Chondrocyte (in vitro differentiated cells): Measurements from ENCODE around the gene DDR2. TPM values are rescaled to one million over a fixed set of nuclear protein-coding genes. Genes with fewer than 3 reads are reported as not detected.
"Not testable (repeated sequence)": the region's sequence is repeated elsewhere in the genome, so short reads cannot be mapped to it uniquely, and the experiment has no call there.

ENCODE experiments used
- DNase-seq: peaks from one replicate; pipeline ENCODE4 v3.0.0; 2021; ENCODE audit warnings: mixed read lengths, low spot score
- H3K27ac Mint-ChIP-seq: one replicate; pipeline ENCODE4 v1.8.0; 2021; ENCODE audit warnings: mild to moderate bottlenecking, moderate library complexity, mixed read lengths; ENCODE audit not compliant: unreplicated experiment
- H3K27me3 Mint-ChIP-seq: 2 replicates; pipeline ENCODE4 v1.8.0; 2021; ENCODE audit warnings: low read depth, mixed read lengths
- H3K36me3 Mint-ChIP-seq: 2 replicates; pipeline ENCODE4 v1.8.0; 2021; ENCODE audit warnings: low read depth, mixed read lengths
- H3K4me1 Mint-ChIP-seq: 2 replicates; pipeline ENCODE4 v1.8.0; 2021; ENCODE audit warnings: low read depth, mild to moderate bottlenecking, mixed read lengths
- H3K4me3 Mint-ChIP-seq: one replicate; pipeline ENCODE4 v1.8.0; 2021; ENCODE audit warnings: mild to moderate bottlenecking, moderate library complexity, mixed read lengths; ENCODE audit not compliant: unreplicated experiment
- H3K9me3 Mint-ChIP-seq: 2 replicates; pipeline ENCODE4 v1.8.0; 2021; ENCODE audit warnings: low read depth, mixed read lengths
- long read RNA-seq: library from polyadenylated mRNA; stranded (forward); transcript quantifications from one replicate; pipeline ENCODE4 v2.0.0, GENCODE V29; 2021
- total RNA-seq: library from RNA; stranded (reverse); gene quantifications from 3 replicates; pipeline ENCODE4 v1.2.1, GENCODE V29; 2021
- TF ChIP-seq, protein P1 (sequence below): fragments of 200-600 bp; sonication (generic); IDR thresholded peaks from 2 replicates; pipeline ENCODE4 v1.5.0; 2021; ENCODE audit warnings: antibody characterized with exemption, mild to moderate bottlenecking, moderate library complexity

DDR2 gene
- total RNA-seq, result 103 to 182 TPM (median 172 TPM) in 3 replicates
- long read RNA-seq, full-length matches to known transcripts, result 15 of 60 reads
- long read RNA-seq, partial matches to known transcripts, result 9 of 60 reads
- long read RNA-seq, other reads (novel, unspliced or antisense), result 36 of 60 reads

DNA sequence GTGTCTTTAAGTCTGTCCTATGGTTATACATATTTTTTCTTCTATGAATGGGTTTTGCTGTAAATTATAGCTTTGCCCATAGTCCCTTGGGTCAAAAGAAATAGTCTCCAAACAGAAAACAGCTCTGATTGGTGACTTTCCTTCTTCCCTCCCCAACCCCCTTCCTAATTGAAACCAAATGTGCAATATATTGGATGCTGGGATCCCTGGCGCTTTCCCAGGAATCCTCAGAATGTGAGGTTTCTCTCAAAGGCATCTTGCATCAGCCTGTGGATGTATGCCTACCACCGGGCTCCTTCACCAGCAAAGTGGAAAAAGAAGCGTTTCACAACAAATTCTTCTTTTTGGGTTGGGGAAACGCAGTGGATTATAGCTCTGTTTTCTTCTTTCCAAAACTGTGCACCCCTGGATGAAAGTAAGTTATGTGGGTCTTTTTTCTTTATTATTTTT, at the start of gene DDR2:
DDR2 (plus strand) TSS at position 248 of the 450 bp plus-strand sequence. CDS start 86,600 bp downstream, outside the sequence.
- peak within 1 kb of the TSS; percentile 98 for H3K27ac Mint-ChIP-seq
- H3K27me3 Mint-ChIP-seq, result no peaks in the 10 kb centered on the region
- DNase-seq, result no peak
- no peaks in the 10 kb centered on the region for H3K9me3 Mint-ChIP-seq
- TF ChIP-seq, protein P1, sequence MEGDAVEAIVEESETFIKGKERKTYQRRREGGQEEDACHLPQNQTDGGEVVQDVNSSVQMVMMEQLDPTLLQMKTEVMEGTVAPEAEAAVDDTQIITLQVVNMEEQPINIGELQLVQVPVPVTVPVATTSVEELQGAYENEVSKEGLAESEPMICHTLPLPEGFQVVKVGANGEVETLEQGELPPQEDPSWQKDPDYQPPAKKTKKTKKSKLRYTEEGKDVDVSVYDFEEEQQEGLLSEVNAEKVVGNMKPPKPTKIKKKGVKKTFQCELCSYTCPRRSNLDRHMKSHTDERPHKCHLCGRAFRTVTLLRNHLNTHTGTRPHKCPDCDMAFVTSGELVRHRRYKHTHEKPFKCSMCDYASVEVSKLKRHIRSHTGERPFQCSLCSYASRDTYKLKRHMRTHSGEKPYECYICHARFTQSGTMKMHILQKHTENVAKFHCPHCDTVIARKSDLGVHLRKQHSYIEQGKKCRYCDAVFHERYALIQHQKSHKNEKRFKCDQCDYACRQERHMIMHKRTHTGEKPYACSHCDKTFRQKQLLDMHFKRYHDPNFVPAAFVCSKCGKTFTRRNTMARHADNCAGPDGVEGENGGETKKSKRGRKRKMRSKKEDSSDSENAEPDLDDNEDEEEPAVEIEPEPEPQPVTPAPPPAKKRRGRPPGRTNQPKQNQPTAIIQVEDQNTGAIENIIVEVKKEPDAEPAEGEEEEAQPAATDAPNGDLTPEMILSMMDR, result no peak
- H3K36me3 Mint-ChIP-seq, result no peaks in the 10 kb centered on the region
- peak within 1 kb of the TSS; percentile 86 for H3K4me3 Mint-ChIP-seq
- peaks cover 75% of the 10 kb centered on the region for H3K4me1 Mint-ChIP-seq

- not testable (repeated sequence) for H3K9me3 Mint-ChIP-seq, H3K27me3 Mint-ChIP-seq, H3K4me1 Mint-ChIP-seq, DNase-seq, H3K4me3 Mint-ChIP-seq, H3K27ac Mint-ChIP-seq
- peaks cover 20% of the 10 kb centered on the region for H3K36me3 Mint-ChIP-seq
Measured at GRCh38 chr1:162582901-162583300, 49.4 kb upstream of the DDR2 start.

DNA sequence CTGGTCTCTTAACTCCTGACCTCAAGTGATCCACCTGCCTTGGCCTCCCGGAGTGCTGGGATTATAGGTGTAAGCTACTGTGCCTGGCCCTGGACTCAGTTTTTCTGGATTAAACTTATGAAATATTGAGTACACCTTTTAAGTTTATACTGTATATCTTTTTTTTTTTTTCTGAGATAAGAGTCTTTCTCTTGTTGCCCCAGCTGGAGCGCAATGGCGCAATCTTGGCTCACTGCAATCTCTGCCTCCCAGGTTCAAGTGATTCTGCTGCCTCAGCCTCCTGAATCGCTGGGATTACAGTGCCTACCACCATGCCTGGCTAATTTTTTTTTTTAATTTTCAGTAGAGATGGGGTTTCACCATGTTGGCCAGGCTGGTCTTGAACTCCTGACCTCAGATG, 47.2 kb upstream of the DDR2 start:
- H3K4me1 Mint-ChIP-seq, H3K4me3 Mint-ChIP-seq, DNase-seq, H3K9me3 Mint-ChIP-seq, H3K27ac Mint-ChIP-seq, H3K27me3 Mint-ChIP-seq: not testable (repeated sequence)
- peaks cover 20% of the 10 kb centered on the region for H3K36me3 Mint-ChIP-seq

DNA sequence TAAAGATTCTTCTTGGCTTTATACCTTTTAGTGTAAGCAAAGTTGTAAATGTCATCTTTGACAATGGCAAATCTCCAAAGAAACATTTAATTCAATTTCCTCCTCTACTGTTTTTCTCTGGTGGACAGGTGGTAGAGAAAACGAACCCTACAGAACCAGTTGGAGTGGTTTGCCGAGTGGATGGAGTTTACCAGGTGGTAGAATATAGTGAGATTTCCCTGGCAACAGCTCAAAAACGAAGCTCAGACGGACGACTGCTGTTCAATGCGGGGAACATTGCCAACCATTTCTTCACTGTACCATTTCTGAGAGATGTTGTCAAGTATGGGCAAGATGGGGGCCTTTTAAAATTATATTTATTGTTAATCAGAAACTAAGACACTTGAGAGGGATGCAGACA, 44.9 kb upstream of the DDR2 start:
- Mint-ChIP-seq H3K4me3 (no peak overlapping the region), H3K4me1 (no peaks in the 10 kb centered on the region), H3K9me3 (no peaks in the 10 kb centered on the region), H3K27ac (no peak overlapping the region), H3K27me3 (no peaks in the 10 kb centered on the region), H3K36me3 (peaks cover 17% of the 10 kb centered on the region)
- TF ChIP-seq, protein P1, result no peak
- no peak for DNase-seq

- H3K4me1 Mint-ChIP-seq, result no peaks in the 10 kb centered on the region
- H3K36me3 Mint-ChIP-seq, result peaks cover 20% of the 10 kb centered on the region
- H3K27ac Mint-ChIP-seq, result no peak overlapping the region
- TF ChIP-seq, protein P1, result no peak
- H3K9me3 Mint-ChIP-seq, result no peaks in the 10 kb centered on the region
- no peaks in the 10 kb centered on the region for H3K27me3 Mint-ChIP-seq
- DNase-seq, result no peak
- no peak overlapping the region for H3K4me3 Mint-ChIP-seq
Measured at GRCh38 chr1:162587761-162588260, 44.5 kb upstream of the DDR2 start.

DNA sequence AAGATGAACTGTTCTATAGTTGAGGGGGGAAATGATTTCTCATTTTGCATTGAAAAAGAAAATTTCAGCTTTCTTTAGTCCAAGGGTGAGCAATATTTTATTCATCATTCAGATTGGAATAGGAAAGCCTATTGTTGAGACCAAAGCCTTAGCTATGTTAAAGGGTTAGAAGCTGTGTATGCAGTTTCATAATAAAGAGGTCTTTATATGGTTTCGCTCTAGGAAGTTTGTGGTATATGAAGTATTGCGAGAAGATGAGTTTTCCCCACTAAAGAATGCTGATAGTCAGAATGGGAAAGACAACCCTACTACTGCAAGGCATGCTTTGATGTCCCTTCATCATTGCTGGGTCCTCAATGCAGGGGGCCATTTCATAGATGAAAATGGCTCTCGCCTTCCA, 42.2 kb upstream of the DDR2 start:
- no peak for DNase-seq
- no peaks in the 10 kb centered on the region for H3K27me3 Mint-ChIP-seq
- no peak overlapping the region for H3K4me3 Mint-ChIP-seq
- peaks cover 23% of the 10 kb centered on the region for H3K36me3 Mint-ChIP-seq
- no peaks in the 10 kb centered on the region for H3K4me1 Mint-ChIP-seq
- peak overlapping the region; percentile 5 for H3K27ac Mint-ChIP-seq
- H3K9me3 Mint-ChIP-seq, result no peaks in the 10 kb centered on the region
- TF ChIP-seq, protein P1, result no peak
